Measurements from ENCODE around the gene DUSP12. TPM values are rescaled to one million over a fixed set of nuclear protein-coding genes. Genes with fewer than 3 reads are reported as not detected.
A peak's percentile ranks its signal among the peaks of the same experiment; 100 is the strongest.

The DUSP12 gene
- total RNA-seq, 1 donor from 2014 or later, result 35.5 TPM

GRCh38 chr1:161738627-161739287 is 10.8 kb upstream of the DUSP12 start:
- H3K9ac ChIP-seq (ENCODE audit: low read depth in 1 of 3, low read length in 3 of 3), result peak overlapping the region in 1 of 3 donors; percentile 36
- no peaks in the 10 kb centered on the region for H3K4me1 ChIP-seq (ENCODE audit: control insufficient read depth in 3 of 3, insufficient read depth in 3 of 3, low read length in 3 of 3)
- H3K27me3 ChIP-seq (ENCODE audit: control insufficient read depth in 3 of 3, insufficient read depth in 3 of 3, low read length in 3 of 3), result peaks cover 0 to 3% (median 0%) of the 10 kb centered on the region in 3 donors
- H3K27ac ChIP-seq (ENCODE audit: low read depth, low read length), result peak overlapping the region; percentile 40
- H3K9me3 ChIP-seq (ENCODE audit: control insufficient read depth in 3 of 3, low read length in 3 of 3), result no peaks in the 10 kb centered on the region
- H3K4me3 ChIP-seq (ENCODE audit: low read length in 3 of 3), result no peak overlapping the region
- H3K36me3 ChIP-seq (ENCODE audit: control insufficient read depth in 3 of 3, insufficient read depth in 3 of 3, low read length in 3 of 3), result no peaks in the 10 kb centered on the region

- Histone ChIP-seq H3K9me3 (ENCODE audit: control insufficient read depth in 3 of 3, low read length in 3 of 3) (no peaks in the 10 kb centered on the region), H3K27ac (ENCODE audit: low read depth, low read length) (peak overlapping the region; percentile 40), H3K4me1 (ENCODE audit: control insufficient read depth in 3 of 3, insufficient read depth in 3 of 3, low read length in 3 of 3) (no peaks in the 10 kb centered on the region), H3K4me3 (ENCODE audit: low read length in 3 of 3) (no peak overlapping the region), H3K27me3 (ENCODE audit: control insufficient read depth in 3 of 3, insufficient read depth in 3 of 3, low read length in 3 of 3) (peaks cover 0 to 3% (median 0%) of the 10 kb centered on the region in 3 donors), H3K9ac (ENCODE audit: low read depth in 1 of 3, low read length in 3 of 3) (no peak overlapping the region), H3K36me3 (ENCODE audit: control insufficient read depth in 3 of 3, insufficient read depth in 3 of 3, low read length in 3 of 3) (no peaks in the 10 kb centered on the region)
Observed at GRCh38 chr1:161739865-161740566, 9.6 kb upstream of the DUSP12 start.

- no peaks in the 10 kb centered on the region for H3K36me3 ChIP-seq (ENCODE audit: control insufficient read depth in 3 of 3, insufficient read depth in 3 of 3, low read length in 3 of 3)
- H3K9me3 ChIP-seq (ENCODE audit: control insufficient read depth in 3 of 3, low read length in 3 of 3), result no peaks in the 10 kb centered on the region
- H3K4me3 ChIP-seq (ENCODE audit: low read length in 3 of 3), result no peak overlapping the region
- peaks cover 0 to 3% (median 0%) of the 10 kb centered on the region in 3 donors for H3K27me3 ChIP-seq (ENCODE audit: control insufficient read depth in 3 of 3, insufficient read depth in 3 of 3, low read length in 3 of 3)
- no peaks in the 10 kb centered on the region for H3K4me1 ChIP-seq (ENCODE audit: control insufficient read depth in 3 of 3, insufficient read depth in 3 of 3, low read length in 3 of 3)
- H3K9ac ChIP-seq (ENCODE audit: low read depth in 1 of 3, low read length in 3 of 3), result no peak overlapping the region
- no peak overlapping the region for H3K27ac ChIP-seq (ENCODE audit: low read depth, low read length)
Observed at GRCh38 chr1:161740921-161741320, 8.7 kb upstream of the DUSP12 start.

- Histone ChIP-seq H3K27ac (ENCODE audit: low read depth, low read length) (no peak overlapping the region), H3K36me3 (ENCODE audit: control insufficient read depth in 3 of 3, insufficient read depth in 3 of 3, low read length in 3 of 3) (no peaks in the 10 kb centered on the region), H3K4me3 (ENCODE audit: low read length in 3 of 3) (no peak overlapping the region), H3K27me3 (ENCODE audit: control insufficient read depth in 3 of 3, insufficient read depth in 3 of 3, low read length in 3 of 3) (peaks cover 0 to 3% (median 0%) of the 10 kb centered on the region in 3 donors), H3K4me1 (ENCODE audit: control insufficient read depth in 3 of 3, insufficient read depth in 3 of 3, low read length in 3 of 3) (no peaks in the 10 kb centered on the region), H3K9ac (ENCODE audit: low read depth in 1 of 3, low read length in 3 of 3) (no peak overlapping the region), H3K9me3 (ENCODE audit: control insufficient read depth in 3 of 3, low read length in 3 of 3) (no peaks in the 10 kb centered on the region)
Observed at GRCh38 chr1:161743231-161743630, 6.4 kb upstream of the DUSP12 start.

- no peaks in the 10 kb centered on the region for H3K9me3 ChIP-seq (ENCODE audit: control insufficient read depth in 3 of 3, low read length in 3 of 3)
- H3K36me3 ChIP-seq (ENCODE audit: control insufficient read depth in 3 of 3, insufficient read depth in 3 of 3, low read length in 3 of 3), result peaks cover 3 to 8% (median 4%) of the 10 kb centered on the region in 3 donors
- no peak overlapping the region for H3K9ac ChIP-seq (ENCODE audit: low read depth in 1 of 3, low read length in 3 of 3)
- H3K4me3 ChIP-seq (ENCODE audit: low read length in 3 of 3), result no peak overlapping the region
- H3K27ac ChIP-seq (ENCODE audit: low read depth, low read length), result no peak overlapping the region
- peaks cover 7 to 12% (median 11%) of the 10 kb centered on the region in 3 donors for H3K4me1 ChIP-seq (ENCODE audit: control insufficient read depth in 3 of 3, insufficient read depth in 3 of 3, low read length in 3 of 3)
- no peaks in the 10 kb centered on the region for H3K27me3 ChIP-seq (ENCODE audit: control insufficient read depth in 3 of 3, insufficient read depth in 3 of 3, low read length in 3 of 3)
Observed at GRCh38 chr1:161747801-161748200, 1.8 kb upstream of the DUSP12 start.

DNA sequence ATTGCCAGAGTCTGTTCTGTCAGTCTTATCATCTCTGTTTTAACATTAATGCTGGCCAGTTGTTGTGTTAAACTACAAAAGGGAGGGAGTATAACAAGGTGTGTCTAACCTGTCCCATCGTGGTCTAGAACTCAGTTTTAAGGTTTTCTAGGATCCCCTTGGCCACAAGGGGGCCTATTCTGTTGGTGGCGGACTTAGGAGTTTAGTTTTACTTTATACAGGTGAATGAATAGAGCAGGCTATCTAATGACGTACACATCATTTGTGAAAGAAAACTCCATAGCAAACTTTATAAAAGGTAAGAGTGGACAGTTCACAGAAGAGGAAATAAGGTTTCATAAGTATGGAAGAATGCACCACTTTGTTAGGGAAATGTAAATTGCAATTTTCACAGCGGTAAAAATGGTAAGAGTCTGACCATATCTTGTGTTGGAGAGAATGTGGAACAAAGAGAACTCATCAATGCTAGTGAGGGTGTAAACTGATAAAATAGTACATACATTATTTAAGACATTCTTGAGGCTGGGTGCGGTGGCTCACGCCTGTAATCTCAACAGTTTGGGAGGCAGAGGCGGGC is 14.0 kb downstream of the DUSP12 start:
- no peaks in the 10 kb centered on the region for H3K27me3 ChIP-seq (ENCODE audit: control insufficient read depth in 3 of 3, insufficient read depth in 3 of 3, low read length in 3 of 3)
- peaks cover 8 to 19% (median 10%) of the 10 kb centered on the region in 3 donors for H3K4me1 ChIP-seq (ENCODE audit: control insufficient read depth in 3 of 3, insufficient read depth in 3 of 3, low read length in 3 of 3)
- no peak overlapping the region for H3K4me3 ChIP-seq (ENCODE audit: low read length in 3 of 3)
- no peaks in the 10 kb centered on the region for H3K9me3 ChIP-seq (ENCODE audit: control insufficient read depth in 3 of 3, low read length in 3 of 3)
- no peak overlapping the region for H3K9ac ChIP-seq (ENCODE audit: low read depth in 1 of 3, low read length in 3 of 3)
- peaks cover 0 to 2% (median 0%) of the 10 kb centered on the region in 3 donors for H3K36me3 ChIP-seq (ENCODE audit: control insufficient read depth in 3 of 3, insufficient read depth in 3 of 3, low read length in 3 of 3)
- no peak overlapping the region for H3K27ac ChIP-seq (ENCODE audit: low read depth, low read length)

- H3K9ac ChIP-seq (ENCODE audit: low read depth in 1 of 3, low read length in 3 of 3), result peak within 1 kb of the TSS; percentile 96 to 99 (median 99)
- H3K36me3 ChIP-seq (ENCODE audit: control insufficient read depth in 3 of 3, insufficient read depth in 3 of 3, low read length in 3 of 3), result no peaks in the 10 kb centered on the region
- H3K4me1 ChIP-seq (ENCODE audit: control insufficient read depth in 3 of 3, insufficient read depth in 3 of 3, low read length in 3 of 3), result peaks cover 8 to 19% (median 12%) of the 10 kb centered on the region in 3 donors
- peak within 1 kb of the TSS; percentile 98 to 100 (median 99) for H3K4me3 ChIP-seq (ENCODE audit: low read length in 3 of 3)
- H3K27ac ChIP-seq (ENCODE audit: low read depth, low read length), result peak within 1 kb of the TSS; percentile 96
- no peaks in the 10 kb centered on the region for H3K9me3 ChIP-seq (ENCODE audit: control insufficient read depth in 3 of 3, low read length in 3 of 3)
- H3K27me3 ChIP-seq (ENCODE audit: control insufficient read depth in 3 of 3, insufficient read depth in 3 of 3, low read length in 3 of 3), result no peaks in the 10 kb centered on the region
Observed at GRCh38 chr1:161766102-161766981, 16.8 kb downstream of the DUSP12 start, which contains the start of gene ATF6. ATF6 (plus strand) TSS chr1:161766320; CDS start chr1:161766361, 41 bp downstream.

- Histone ChIP-seq H3K36me3 (ENCODE audit: control insufficient read depth in 3 of 3, insufficient read depth in 3 of 3, low read length in 3 of 3) (no peaks in the 10 kb centered on the region), H3K27ac (ENCODE audit: low read depth, low read length) (no peak overlapping the region), H3K27me3 (ENCODE audit: control insufficient read depth in 3 of 3, insufficient read depth in 3 of 3, low read length in 3 of 3) (no peaks in the 10 kb centered on the region), H3K4me3 (ENCODE audit: low read length in 3 of 3) (no peak overlapping the region), H3K4me1 (ENCODE audit: control insufficient read depth in 3 of 3, insufficient read depth in 3 of 3, low read length in 3 of 3) (peaks cover 16 to 19% (median 16%) of the 10 kb centered on the region in 3 donors), H3K9ac (ENCODE audit: low read depth in 1 of 3, low read length in 3 of 3) (no peak overlapping the region), H3K9me3 (ENCODE audit: control insufficient read depth in 3 of 3, low read length in 3 of 3) (no peaks in the 10 kb centered on the region)
Observed at GRCh38 chr1:161768461-161768860, 18.9 kb downstream of the DUSP12 start.

- Histone ChIP-seq H3K36me3 (ENCODE audit: control insufficient read depth in 3 of 3, insufficient read depth in 3 of 3, low read length in 3 of 3) (no peaks in the 10 kb centered on the region), H3K27me3 (ENCODE audit: control insufficient read depth in 3 of 3, insufficient read depth in 3 of 3, low read length in 3 of 3) (no peaks in the 10 kb centered on the region), H3K4me3 (ENCODE audit: low read length in 3 of 3) (no peak overlapping the region), H3K27ac (ENCODE audit: low read depth, low read length) (no peak overlapping the region), H3K9me3 (ENCODE audit: control insufficient read depth in 3 of 3, low read length in 3 of 3) (no peaks in the 10 kb centered on the region), H3K9ac (ENCODE audit: low read depth in 1 of 3, low read length in 3 of 3) (no peak overlapping the region), H3K4me1 (ENCODE audit: control insufficient read depth in 3 of 3, insufficient read depth in 3 of 3, low read length in 3 of 3) (peaks cover 16 to 19% (median 16%) of the 10 kb centered on the region in 3 donors)
Observed at GRCh38 chr1:161768986-161769672, 19.5 kb downstream of the DUSP12 start.

Data from skeletal muscle tissue (tissue), 4 donors.